NCI-H2081 treated with DMSO at 0.1 percent for 48 hours (cell line): ENCODE data around the gene CPO.

Experiments used
- DNase-seq: peaks from one replicate; lab custom pipeline; 2025; lab: John Stamatoyannopoulos, UW

The CPO gene

DNA sequence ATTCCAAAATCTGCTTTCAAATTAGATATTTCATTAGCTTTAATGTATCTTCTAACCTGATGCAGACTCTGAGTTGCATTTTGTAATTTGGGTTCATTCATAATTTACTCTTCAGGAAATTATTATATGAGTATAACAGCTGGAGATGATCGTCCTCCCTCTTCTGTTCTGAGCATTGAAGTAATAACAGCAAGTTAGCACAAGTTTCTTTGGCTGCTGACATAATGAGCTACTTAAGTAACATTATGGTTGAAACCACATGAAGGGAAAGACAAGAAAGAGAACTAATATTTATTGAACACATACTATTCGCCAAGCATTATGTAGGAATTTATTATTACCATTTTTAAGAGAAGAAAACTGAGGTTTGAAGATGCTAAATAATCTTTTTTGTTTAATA lies 75.1 kb downstream of the CPO start:
- no peak for DNase-seq

DNA sequence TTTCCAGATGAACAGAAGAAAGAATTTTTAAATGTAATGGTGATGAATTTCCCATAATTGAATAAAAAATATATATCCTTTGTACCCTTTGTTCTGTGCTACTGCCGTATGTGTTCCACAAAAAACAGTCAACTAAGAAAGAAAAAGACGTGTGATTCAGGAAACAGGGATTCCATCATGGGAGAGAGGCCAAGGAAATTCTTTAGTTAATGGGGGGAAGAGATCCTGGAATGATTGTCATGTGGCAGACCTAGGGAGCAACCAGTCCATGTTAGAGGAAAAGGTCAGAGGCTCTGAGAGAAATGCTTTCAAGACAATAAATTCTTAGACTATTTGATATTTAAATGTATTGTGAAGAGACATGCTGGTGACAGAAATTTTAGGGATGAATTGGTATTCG lies 76.6 kb downstream of the CPO start:
- DNase-seq, result no peak
